HG02885 (cell line): ENCODE data around the gene CTTNBP2.
"Not testable (repeated sequence)": the region's sequence is repeated elsewhere in the genome, so short reads cannot be mapped to it uniquely, and the experiment has no call there.

ENCODE experiments used
- ATAC-seq: cut with Tn5 transposase; IDR thresholded peaks from one replicate; pipeline ENCODE4 v1.9.1; 2021; ENCODE audit warnings: mild to moderate bottlenecking; ENCODE audit not compliant: unreplicated experiment, poor library complexity

CTTNBP2 gene

DNA sequence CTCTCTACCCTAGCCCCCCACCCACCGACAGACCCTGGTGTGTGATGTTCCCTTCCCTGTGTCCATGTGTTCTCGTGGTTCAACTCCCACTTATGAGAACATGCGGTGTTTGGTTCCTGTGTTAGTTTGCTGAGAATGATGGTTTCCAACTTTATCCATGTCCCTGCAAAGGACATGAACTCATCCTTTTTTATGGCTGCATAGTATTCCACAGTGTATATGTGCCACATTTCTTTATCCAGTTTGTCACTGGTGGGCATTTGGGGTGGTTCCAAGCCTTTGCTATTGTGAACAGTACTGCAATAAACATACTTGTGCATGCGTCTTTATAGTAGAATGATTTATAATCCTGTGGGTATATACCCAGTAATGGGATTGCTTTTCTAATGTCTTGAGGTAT, 165.1 kb downstream of the CTTNBP2 start:
- ATAC-seq: not testable (repeated sequence)

DNA sequence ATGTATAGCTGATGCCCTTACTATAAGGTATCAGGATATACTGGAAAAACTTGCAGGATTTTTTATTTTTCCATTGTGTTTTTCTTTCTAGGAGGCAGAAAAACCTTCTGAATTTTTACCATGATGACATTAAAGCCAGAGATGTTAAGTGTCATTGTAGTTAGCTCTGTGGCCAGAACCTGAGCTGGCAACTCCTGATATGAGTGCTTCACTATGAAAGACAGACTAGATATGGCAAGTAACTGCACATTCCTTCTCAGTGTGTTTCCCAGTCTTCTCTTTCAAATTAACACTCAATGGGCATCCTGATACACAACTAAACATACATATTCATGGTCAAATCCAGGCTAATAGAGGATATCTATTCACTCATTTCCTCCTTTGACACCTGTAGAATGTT, 166.2 kb downstream of the CTTNBP2 start:
- no peak for ATAC-seq

DNA sequence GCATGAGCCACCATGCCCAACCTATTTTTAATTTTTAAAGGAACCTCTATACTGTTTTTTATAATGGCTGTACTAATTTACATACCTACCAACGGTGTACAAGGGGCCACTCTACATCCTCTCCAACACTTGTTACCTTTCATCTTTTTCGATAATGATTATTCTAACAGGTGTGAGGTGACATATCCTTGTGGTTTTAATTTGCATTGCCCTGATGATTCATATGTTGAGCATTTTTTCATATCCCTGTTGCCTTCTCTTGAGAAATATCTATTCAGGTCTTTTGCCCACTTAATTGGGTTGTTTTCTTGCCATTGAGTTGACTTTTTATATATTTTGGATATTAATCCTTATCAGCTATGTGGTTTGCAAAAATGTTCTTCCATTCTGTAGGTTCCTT, 167.0 kb downstream of the CTTNBP2 start:
- no peak for ATAC-seq

DNA sequence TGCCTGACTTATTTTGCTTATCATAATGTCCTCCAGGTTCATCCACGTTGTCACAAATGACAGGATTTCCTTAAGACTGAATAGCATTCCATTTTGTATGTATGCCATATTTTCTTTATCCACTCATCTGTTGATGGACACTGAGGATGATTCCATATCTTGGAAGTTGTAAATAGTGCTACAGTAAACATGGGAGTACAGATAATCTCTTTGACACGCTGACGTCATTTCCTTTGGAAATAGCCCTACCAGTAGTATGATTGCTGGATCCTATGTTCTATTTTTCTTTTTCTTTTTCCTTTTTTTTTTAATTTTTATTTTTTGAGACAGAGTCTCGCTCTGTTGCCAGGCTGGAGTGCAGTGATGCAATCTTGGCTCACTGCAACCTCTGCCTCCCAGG, 167.6 kb downstream of the CTTNBP2 start:
- no peak for ATAC-seq

DNA sequence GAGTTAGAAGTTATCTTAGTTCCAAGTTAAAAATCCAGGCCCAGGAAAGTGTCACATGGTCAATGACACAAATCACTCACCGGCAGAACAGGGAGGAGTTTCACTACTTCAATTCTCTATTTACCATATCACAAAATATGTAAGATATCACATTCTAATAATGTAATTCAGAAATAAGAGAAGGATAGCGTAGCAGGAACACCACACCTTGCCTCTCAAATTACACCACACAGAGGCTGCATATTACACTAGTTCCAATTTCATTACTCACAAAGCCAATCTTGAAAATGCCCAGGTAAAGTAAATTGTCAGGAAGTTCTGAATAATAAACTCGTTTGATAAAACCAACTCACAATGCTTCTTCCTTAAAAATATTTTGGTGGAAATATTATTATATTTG, 169.2 kb downstream of the CTTNBP2 start:
- ATAC-seq: no peak

DNA sequence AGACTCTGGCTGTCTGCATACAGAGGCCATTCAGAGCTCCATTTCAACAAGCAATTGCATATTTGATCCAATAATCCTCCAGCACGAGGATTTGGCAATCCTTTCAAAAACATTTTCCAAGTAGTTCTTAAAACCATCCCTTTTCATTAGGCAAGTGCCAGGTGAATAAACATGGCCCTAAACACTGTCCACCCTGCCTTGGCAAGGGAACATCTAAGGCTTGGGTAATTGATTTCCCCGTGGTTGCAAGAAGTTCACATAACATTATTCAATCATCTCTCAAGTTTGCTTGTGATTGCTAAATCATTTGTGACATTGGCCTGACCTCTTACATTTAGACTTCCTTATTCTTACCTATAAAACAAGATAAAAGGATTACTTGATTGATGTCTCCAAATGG, 175.2 kb downstream of the CTTNBP2 start:
- no peak for ATAC-seq

DNA sequence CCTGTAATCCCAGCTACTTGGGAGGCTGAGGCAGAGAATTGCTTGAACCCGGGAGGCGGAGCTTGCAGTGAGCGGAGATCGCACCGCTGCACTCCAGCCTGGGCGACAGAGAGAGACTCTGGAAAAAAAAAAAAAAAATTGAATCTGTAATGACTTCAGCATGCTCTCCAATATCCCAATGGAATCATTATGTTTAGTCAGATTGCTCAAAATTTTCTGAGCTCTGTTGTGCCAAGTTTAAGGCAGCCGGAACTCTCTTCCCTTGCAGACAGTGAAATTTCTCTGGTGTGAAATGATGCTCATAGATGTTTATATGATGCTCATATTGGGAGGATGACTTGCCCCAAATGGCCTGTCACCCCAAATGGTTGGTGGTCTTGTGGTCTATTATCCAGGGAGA, 180.9 kb downstream of the CTTNBP2 start:
- no peak for ATAC-seq

DNA sequence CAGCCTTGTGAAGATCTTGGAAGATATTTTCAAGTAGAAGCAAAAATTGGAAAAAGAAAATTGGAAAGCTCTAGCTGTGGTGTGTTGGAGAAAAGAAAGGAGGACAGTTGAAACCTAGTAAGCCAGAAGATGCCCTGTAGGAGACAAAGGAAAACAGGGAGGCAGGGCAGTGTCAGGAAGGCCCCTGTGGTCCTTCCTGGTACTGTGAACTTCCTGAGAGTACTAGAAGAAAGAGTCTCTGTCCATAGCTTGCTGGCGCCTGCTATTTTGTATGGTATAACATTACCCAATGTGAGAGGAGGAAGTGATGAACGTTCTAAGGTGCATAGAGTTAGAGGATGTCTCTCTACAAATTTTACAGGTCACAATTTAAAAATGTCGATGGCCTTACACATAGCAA, 183.1 kb downstream of the CTTNBP2 start:
- ATAC-seq: no peak

DNA sequence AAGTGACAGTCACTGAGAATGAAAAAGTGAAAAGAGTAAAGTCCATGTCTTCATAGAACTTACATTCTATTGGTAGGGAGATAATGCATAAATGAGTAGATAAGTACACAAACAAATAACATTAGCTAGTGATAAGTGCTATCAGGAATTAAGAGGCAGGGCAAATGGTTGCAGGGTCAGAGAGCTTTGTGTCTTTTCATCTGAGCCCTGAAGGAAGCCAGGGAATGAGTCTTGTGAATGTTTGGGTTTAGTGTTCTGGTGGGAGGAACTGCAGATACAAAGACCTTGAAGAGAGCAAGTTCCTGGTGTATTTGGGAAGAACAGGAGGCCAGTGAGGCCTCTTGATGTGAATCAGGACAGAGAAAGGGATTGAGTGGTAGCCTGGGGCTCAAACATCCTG, 183.8 kb downstream of the CTTNBP2 start:
- ATAC-seq: no peak

DNA sequence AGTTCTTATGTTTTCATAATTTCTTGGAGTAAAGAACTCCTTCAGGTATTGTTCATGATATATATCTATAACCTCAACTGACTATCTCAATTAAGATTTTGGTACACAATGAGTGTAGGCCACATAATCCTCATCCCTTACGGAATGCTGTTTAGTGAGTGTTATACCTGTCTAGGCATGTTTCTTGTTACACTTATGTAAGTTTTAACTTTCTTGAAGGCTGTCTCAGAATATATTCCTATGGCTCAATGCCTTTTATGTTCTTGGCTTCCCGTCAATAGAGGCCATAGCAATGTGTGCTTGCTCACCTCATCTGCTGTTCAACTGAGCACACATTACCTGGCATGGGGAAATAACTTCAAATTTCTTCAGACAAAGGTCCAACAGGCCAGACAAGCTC, 185.1 kb downstream of the CTTNBP2 start:
- ATAC-seq: no peak

DNA sequence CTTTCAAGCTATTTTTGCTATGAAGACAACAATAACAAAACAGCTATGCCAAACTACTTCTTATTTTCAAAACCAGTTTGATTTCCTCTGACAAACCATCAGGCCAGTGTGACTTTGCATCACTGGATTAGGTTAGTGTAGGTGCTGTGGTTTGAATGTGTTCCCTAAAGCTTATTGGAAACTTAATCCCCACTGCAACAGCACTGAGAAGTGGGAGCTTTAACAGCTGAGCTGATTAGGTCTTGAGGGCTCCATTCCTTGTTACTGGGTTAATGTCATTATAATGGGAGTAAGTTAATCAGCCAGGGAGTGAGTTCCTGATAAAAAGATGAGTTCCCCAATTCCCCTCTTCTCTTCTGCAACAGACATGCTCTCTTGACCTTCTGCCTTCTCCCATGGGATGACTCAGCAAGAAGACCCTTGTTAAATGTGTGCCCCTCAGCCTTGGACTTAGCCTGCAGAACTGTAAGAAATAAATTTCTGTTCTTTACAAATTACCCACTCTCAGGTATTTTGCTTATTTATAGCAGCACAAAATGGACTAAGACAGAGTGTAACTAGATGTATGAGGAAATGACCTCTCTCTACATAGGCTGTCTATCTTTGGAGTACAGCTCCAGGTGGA, 186.8 kb downstream of the CTTNBP2 start:
- ATAC-seq: no peak

DNA sequence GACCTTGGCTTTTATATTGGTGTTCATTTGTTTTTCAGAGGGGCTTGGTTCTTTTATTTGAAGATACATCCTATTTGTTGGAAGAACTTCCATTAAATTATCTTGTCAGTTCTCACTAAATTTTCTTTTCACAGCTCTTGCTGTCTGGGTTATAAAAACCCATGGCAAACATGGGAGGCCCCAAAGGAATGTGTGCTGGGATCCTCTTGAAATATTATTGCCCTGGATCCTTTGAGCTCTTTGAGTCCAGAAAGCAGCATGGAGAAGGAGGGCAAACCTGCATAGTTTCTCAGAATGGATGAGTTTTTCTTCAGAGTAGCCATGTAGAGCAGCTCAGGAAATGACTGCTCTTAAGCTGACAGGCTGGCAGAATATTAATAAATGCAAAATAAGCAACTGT, 187.4 kb downstream of the CTTNBP2 start:
- no peak for ATAC-seq

DNA sequence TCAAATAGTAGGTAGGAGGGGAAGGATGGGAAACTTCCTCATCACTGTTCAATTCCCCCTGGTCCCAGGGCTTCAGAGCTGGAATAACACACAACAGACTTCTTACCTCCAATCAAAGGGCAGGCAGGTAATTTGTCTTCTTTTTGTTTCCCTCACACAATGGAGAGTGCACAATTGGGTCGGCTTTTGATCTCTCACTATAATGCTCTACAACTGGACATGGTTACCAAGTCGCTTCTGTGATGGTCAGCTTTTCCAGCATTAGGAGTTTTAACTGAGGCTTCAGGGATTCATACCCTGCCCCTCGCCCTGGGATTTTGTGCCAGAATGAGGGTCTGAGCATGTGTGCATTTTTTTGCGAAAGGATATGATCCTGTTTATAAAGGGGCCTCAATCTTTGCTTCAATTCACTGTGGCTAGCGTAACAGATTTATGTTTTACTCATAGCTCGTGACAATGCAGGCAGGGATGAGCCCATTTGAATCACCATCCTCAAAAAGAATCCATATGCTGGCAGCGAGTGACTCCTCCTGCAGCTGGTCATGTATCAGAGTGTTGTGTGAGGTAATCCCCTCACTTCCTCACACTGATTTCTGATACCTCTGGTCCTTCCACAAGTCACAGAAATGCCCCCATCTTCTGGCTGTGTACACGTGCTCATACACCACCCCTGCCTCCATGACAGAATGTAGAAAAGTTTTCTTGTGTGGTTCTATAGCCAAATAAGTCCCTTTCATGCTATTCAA, 189.6 kb downstream of the CTTNBP2 start:
- no peak for ATAC-seq

DNA sequence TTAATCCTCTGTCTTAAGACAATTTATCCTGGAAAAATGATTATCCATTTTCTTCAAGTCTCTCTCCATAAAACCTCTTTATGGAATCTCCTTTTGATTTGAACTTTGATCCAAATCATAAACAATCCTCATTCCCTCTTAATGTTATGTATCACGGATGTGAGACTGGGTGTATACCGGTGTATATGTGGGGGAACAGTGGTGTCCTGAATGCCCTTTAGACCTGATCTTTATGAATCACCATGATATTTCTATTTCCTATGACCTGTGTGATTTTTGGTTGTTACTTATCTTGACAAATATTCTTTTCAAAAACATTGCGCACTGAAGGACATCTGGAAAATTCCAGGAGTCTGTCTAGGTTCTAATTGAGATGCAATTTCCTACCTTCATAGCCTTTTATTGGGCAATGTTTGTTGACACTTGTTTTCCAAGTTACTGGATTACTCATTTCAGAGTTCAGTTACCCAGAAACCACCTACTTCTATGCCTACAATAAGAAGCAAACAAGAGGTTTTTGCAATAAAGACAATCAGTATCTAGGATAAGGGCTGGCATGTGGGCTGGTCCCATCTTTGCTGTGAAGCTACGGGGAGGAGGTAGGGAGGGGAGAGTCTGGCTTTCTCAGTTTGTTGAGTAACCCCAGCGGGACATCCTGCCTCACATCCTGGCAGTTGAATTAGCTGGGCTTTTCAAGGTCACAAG, 190.4 kb downstream of the CTTNBP2 start:
- ATAC-seq: no peak

DNA sequence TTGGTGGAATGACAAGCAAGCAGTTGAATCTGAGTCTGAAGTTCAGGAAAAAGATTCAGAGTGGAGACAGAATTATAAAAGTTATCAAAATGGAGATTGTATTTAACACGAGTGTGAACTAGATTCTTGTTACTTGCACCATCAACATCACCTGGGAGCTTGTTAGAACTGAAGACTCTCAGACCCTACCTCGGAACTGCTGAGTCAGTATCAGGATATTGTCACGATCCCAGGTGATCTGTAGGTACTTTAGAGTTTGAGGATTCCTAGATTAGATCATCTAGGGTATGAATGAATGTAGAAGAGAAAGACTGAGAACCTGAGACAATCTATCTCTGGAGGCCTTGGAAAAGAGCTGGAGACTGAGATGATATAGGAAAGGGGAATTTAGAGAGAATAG, 194.1 kb downstream of the CTTNBP2 start:
- no peak for ATAC-seq

DNA sequence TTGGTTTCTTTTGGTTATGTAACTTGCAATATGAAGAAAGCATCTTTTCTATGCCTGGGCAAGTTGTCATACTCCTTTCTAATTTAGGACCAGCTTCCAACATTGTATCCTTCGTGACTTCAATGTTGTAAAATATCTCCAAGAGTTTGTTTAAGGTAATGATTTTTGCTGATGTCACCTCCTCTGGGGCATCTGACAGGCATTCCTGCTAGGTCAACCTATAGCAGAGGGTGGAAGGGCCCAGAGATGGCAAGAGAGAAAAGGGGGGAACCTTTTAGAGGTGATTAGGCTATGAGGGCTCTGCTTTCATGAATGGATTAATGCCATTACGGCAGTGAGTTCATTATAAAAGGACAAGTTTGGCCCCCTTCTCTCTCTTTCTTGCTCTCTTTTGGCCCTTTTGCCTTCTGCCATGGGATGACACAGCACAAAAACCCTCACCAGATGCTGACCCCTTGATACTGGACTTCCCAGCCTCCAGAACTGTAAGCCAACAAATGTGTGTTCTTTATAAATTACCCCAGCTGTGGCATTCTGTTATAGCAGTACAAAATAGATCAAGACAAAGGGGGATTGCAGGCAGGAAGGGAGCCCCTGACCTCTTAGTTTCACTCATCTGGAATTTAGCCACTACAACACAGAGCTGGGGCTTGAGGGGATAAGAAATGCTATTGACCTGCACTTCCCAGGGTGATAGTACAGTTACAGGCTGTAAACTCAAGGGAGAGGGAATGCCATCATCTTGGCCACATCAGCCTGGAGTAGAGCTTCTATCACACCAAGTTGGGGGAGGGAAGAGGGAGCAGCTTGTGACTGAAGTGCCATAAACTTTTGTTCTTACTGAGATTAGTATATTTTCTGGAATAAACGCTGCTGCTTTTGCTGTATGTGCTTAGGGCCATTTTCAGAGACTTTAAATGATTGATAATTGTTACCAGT, 197.5 kb downstream of the CTTNBP2 start:
- ATAC-seq: no peak

DNA sequence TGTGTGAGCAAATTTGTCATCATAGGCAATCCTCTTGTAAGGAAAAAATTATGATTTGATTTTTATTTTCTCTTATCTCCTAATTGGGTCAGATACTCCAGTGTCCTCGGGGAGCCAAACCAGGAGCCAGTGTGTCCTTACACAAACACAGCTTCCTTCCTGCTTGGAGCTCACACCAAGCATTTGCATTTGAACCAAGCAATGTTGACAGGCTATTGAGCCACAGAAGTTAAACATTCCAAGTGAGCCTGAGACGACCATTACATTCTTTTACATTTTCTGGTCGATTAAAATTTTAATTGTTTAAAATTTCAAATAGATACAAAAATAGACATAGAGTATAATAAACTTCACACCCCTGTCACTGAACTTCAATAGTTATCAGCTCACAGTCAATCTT, 198.6 kb downstream of the CTTNBP2 start:
- no peak for ATAC-seq

DNA sequence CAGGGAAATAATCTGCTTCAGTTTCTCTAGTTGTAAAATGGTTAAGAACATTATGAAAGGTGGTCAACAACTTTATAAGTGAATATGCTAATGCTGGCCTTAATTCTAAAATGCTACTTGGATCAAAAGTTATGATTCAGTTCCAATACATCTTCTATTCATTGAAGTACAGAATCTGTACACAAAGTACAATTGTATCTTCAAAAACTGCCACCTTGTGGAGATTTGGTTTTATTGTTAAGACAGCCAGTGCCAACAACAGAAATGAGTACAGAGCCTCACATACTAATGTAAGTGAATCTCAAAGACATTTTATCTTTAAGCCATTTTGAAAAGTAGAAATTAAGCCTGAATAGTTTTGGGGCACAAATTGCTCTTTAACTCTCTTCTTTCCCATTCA, 199.4 kb downstream of the CTTNBP2 start:
- ATAC-seq: peak; percentile 68

DNA sequence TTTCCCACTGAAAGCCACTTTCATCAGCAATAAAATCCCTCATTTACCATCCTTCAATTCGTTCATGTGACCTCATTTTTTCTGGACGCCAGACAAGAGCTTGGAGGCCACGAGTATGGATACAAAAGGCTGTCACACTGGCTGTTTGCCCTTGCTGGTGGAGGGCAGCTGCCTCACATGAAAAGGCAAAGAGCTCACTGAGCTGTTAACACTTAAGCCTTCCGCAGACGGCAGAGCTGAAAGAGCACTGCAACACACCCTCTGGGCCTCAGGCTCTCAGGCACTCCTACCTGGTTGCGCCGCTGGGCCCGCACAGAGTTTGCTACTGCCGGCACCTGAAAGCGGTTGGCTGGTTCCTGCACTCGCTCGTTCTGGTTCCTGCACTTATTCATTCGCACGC, 199.9 kb downstream of the CTTNBP2 start:
- ATAC-seq: no peak

DNA sequence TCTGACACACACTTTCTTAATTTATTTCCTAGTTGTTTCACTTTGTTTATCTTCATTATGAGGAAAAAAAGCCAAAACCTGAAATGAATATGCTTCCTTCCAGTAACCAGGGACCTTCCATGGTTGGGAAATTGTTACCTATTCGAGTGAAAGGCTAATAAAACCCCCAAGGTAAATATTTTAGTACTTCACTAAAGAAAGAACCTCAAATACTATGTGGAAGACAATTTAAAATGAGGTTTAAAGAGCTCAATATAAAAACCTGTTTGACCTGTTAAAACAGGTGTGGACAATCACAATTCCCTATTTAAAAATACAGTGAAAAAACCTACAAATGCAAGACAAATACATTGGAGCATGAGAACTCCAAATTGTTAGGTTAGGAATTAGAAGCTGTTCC, 200.8 kb downstream of the CTTNBP2 start:
- ATAC-seq: no peak

DNA sequence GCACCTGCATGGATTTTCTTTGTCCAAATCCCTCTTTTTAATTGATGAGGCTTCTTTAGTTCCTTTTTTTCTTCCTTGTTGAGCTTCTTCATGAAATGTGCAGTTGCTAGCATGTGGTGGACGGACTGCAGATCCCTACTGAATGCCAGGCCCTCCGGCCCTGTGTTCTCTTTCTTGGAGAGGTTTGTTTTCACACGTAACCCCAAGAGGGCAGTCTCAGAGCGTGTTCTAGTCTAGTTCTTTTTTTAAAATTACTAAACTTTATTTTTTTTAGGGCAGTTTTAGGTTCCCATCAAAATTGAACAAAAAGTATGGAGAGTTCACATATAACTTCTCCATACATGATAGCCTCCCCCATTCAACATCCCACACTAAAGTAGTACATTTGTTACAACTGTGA, 203.4 kb downstream of the CTTNBP2 start:
- ATAC-seq: no peak
